HEK293 (cell line): Measurements from ENCODE around the gene ERICH6B.

Source experiments
- CTCF ChIA-PET: fragments of 350-600 bp; formaldehyde crosslinking; extraction: SDS; loops from one replicate; lab custom pipeline; 2021; ENCODE audit warnings: antibody characterized with exemption; lab: Yijun Ruan, JAX
- POLR2A ChIA-PET: fragments of 300-600 bp; formaldehyde crosslinking; extraction: SDS; loops from one replicate; lab custom pipeline; 2020; ENCODE audit warnings: antibody characterized with exemption, inconsistent platforms; lab: Yijun Ruan, JAX
- H3K27ac ChIP-seq: fragments of 200-500 bp; sonication (Bioruptor generic); 2 replicates; pipeline ENCODE4 v1.5.1; 2014; ENCODE audit warnings: low read depth, low read length, control low read depth, inconsistent platforms; ENCODE audit errors: extremely low read depth
- H3K36me3 ChIP-seq, 2 experiments: fragments of 200-500 bp in 1 of 2; sonication (Bioruptor generic) in 1 of 2; 1 replicate in 1 of 2; 2 replicates in 1 of 2; pipeline ENCODE4 v1.5.1; 2014 to 2017; ENCODE audit warnings: inconsistent platforms in 2 of 2, low read length in 2 of 2; ENCODE audit not compliant: control insufficient read depth in 2 of 2, insufficient read depth in 1 of 2
- H3K4me1 ChIP-seq: fragments of 200-500 bp; sonication (Bioruptor generic); 2 replicates; pipeline ENCODE4 v1.5.1; 2014; ENCODE audit warnings: mild to moderate bottlenecking, low read length, inconsistent platforms; ENCODE audit not compliant: control insufficient read depth, insufficient read depth
- H3K4me3 ChIP-seq: 2 replicates; pipeline ENCODE4 v1.5.1; 2011; ENCODE audit warnings: low read depth, mild to moderate bottlenecking, control low read depth, low read length, moderate library complexity
- H3K9me3 ChIP-seq: fragments of 200-500 bp; sonication (Bioruptor generic); 2 replicates; pipeline ENCODE4 v1.5.1; 2014; ENCODE audit warnings: low read depth, low read length, inconsistent platforms; ENCODE audit not compliant: control insufficient read depth, insufficient read depth
- GLIS2 ChIP-seq: fragments of 450-650 bp; formaldehyde crosslinking; IDR thresholded peaks from 2 replicates; pipeline ENCODE4 v1.5.1; 2016; ENCODE audit warnings: missing biosample characterization, missing genetic modification characterization
- HOXD13 ChIP-seq: sonication (generic); formaldehyde crosslinking; IDR thresholded peaks from 2 replicates; pipeline ENCODE4 v1.8.0; 2022; ENCODE audit warnings: missing genetic modification reagents, borderline replicate concordance
- WT1 ChIP-seq: fragments of 450-650 bp; formaldehyde crosslinking; IDR thresholded peaks from 2 replicates; pipeline ENCODE4 v1.5.1; 2016; ENCODE audit warnings: missing biosample characterization, missing genetic modification characterization
- ZEB2 ChIP-seq: fragments of 450-650 bp; formaldehyde crosslinking; IDR thresholded peaks from 2 replicates; pipeline ENCODE4 v1.5.1; 2016; ENCODE audit warnings: missing biosample characterization, missing genetic modification characterization
- ZNF132 ChIP-seq: fragments of 450-650 bp; formaldehyde crosslinking; IDR thresholded peaks from 2 replicates; pipeline ENCODE4 v1.5.1; 2017; ENCODE audit warnings: missing biosample characterization, missing genetic modification characterization, borderline replicate concordance
- ZNF292 ChIP-seq: fragments of 450-650 bp; formaldehyde crosslinking; IDR thresholded peaks from 2 replicates; pipeline ENCODE4 v1.5.1; 2016; ENCODE audit warnings: low read depth, missing biosample characterization, missing genetic modification characterization, borderline replicate concordance
- ZNF561 ChIP-seq: fragments of 450-650 bp; IDR thresholded peaks from 2 replicates; pipeline ENCODE4 v1.5.1; 2018; ENCODE audit warnings: missing biosample characterization, missing genetic modification characterization, borderline replicate concordance
- ZNF596 ChIP-seq: fragments of 450-650 bp; IDR thresholded peaks from 2 replicates; pipeline ENCODE4 v1.5.0; 2018; ENCODE audit warnings: missing biosample characterization, mild to moderate bottlenecking, missing genetic modification characterization, moderate library complexity
- TF ChIP-seq, protein P1 (sequence below): fragments of 450-650 bp; formaldehyde crosslinking; IDR thresholded peaks from 2 replicates; pipeline ENCODE4 v1.5.1; 2016; ENCODE audit warnings: missing biosample characterization, missing genetic modification characterization, borderline replicate concordance
- TF ChIP-seq, protein P2 (sequence below): fragments of 450-650 bp; formaldehyde crosslinking; IDR thresholded peaks from 2 replicates; pipeline ENCODE4; 2016; ENCODE audit warnings: missing biosample characterization, missing genetic modification characterization
- TF ChIP-seq, protein P3 (sequence below): fragments of 450-650 bp; formaldehyde crosslinking; conservative IDR thresholded peaks from 2 replicates; pipeline ENCODE4 v1.5.1; 2016; ENCODE audit warnings: low read depth, missing biosample characterization, missing genetic modification characterization
- TF ChIP-seq, protein P4 (sequence below): fragments of 450-650 bp; formaldehyde crosslinking; IDR thresholded peaks from 2 replicates; pipeline ENCODE4 v1.5.1; 2017; ENCODE audit warnings: missing biosample characterization, missing genetic modification characterization
- TF ChIP-seq, protein P5 (sequence below): fragments of 450-650 bp; formaldehyde crosslinking; IDR thresholded peaks from 2 replicates; pipeline ENCODE4 v1.5.1; 2016; ENCODE audit warnings: missing biosample characterization, missing genetic modification characterization, low read depth
- TF ChIP-seq, protein P6 (sequence below): fragments of 450-650 bp; formaldehyde crosslinking; IDR thresholded peaks from 2 replicates; pipeline ENCODE4 v1.5.1; 2016; ENCODE audit warnings: missing biosample characterization, missing genetic modification characterization

ERICH6B gene

DNA sequence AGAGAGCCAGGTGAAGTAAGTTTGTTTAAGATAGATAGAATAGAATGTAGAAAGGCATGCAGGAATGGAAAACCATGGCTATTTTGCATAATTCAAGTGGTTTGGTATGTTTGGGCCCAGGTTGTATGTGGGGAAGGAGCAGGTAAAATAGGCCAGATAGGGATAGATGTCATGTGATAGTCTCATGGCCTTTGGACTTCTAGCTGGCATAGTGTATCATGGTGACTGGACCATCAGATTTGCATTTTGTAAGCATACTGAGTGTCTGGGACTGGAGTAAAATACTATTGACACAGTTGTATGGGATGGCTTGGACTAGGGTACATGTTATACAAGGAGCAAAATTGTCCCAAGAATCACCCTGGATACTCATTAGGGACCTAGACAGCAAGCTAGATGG is 111.9 kb downstream of the ERICH6B start (continued):
- TF ChIP-seq, protein P1, sequence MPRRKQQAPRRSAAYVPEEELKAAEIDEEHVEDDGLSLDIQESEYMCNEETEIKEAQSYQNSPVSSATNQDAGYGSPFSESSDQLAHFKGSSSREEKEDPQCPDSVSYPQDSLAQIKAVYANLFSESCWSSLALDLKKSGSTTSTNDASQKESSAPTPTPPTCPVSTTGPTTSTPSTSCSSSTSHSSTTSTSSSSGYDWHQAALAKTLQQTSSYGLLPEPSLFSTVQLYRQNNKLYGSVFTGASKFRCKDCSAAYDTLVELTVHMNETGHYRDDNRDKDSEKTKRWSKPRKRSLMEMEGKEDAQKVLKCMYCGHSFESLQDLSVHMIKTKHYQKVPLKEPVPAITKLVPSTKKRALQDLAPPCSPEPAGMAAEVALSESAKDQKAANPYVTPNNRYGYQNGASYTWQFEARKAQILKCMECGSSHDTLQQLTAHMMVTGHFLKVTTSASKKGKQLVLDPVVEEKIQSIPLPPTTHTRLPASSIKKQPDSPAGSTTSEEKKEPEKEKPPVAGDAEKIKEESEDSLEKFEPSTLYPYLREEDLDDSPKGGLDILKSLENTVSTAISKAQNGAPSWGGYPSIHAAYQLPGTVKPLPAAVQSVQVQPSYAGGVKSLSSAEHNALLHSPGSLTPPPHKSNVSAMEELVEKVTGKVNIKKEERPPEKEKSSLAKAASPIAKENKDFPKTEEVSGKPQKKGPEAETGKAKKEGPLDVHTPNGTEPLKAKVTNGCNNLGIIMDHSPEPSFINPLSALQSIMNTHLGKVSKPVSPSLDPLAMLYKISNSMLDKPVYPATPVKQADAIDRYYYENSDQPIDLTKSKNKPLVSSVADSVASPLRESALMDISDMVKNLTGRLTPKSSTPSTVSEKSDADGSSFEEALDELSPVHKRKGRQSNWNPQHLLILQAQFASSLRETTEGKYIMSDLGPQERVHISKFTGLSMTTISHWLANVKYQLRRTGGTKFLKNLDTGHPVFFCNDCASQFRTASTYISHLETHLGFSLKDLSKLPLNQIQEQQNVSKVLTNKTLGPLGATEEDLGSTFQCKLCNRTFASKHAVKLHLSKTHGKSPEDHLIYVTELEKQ = no peak
- no peak for TF ChIP-seq ZNF132
- TF ChIP-seq HOXD13 (CRISPR knock-in tag) = no peak
- no peak for TF ChIP-seq ZNF596 (tag by site-specific recombination)

DNA sequence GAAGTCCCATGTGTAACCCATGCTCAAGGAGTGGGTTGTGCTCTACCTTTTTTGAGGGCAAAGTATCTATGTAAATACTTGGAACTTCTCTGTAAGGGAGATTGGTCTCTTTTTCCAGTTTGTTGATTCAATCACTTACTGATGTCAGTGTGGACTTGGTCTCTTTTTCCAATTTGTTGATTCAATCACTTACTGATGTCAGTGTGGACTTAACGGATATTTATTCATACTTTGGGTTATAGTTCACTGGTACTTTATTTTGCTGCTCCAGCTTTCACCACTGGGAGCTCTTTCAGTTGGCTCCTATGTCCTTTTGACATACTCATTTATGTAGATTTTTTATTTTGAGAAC is 114.4 kb downstream of the ERICH6B start:
- CTCF ChIA-PET = no interaction called here
- POLR2A ChIA-PET = no interaction called here
- Histone ChIP-seq H3K4me3 (no peak overlapping the region), H3K9me3 (no peaks in the 10 kb centered on the region; the same call in 1 of the 2 replicates), H3K36me3 (peaks cover 28 to 46% of the 10 kb centered on the region in 2 experiments), H3K27ac (no peak overlapping the region), H3K4me1 (no peaks in the 10 kb centered on the region)
- TF ChIP-seq, protein P2, sequence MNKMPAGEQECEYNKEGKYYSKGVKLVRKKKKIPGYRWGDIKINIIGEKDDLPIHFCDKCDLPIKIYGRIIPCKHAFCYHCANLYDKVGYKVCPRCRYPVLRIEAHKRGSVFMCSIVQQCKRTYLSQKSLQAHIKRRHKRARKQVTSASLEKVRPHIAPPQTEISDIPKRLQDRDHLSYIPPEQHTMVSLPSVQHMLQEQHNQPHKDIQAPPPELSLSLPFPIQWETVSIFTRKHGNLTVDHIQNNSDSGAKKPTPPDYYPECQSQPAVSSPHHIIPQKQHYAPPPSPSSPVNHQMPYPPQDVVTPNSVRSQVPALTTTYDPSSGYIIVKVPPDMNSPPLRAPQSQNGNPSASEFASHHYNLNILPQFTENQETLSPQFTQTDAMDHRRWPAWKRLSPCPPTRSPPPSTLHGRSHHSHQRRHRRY (tag by site-specific recombination) = no peak
- TF ChIP-seq ZEB2 (tag by site-specific recombination) = 0 out of 2 replicates have a peak, but pooled peaks have one; percentile 2

DNA sequence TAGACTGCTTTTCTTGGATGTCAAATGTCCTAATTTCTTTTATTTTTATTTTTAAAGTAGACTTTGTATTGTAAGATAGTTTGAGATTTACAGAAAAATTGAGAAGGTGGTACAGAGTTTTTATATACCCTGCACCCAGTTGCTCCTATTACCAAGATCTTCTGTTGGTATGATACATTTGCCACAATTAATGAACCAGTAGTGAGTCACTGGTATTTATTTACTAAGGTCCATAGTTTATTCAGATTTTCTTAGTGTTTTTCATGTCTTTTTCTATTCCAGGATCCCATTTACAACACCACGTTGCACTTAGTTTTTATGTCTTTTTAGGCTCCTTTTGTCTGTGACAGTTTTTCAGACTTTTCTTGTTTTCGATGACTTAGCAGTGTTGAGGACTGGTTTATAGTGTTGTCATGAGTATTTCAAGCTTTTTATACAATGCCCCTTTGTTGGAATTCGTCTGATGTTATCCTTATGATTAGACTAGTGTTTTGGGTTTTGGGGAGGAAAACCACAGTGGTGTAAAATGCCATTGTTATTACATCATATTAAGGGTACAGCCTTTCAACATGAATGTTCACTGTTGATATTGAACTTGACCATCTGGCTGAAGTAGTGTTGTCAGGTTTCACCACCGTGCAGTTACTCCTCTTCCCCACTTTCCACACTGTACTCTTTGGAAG is 114.9 kb downstream of the ERICH6B start:
- H3K27ac ChIP-seq = no peak overlapping the region
- ChIA-PET POLR2A (no interaction called here), CTCF (interaction anchor here (0.7 kb wide), 2 partner anchors 11 to 86 kb away, joined by 3 read pairs; no protein-coding TSS in a partner anchor)
- H3K4me3 ChIP-seq = no peak overlapping the region
- no peaks in the 10 kb centered on the region for H3K4me1 ChIP-seq
- H3K9me3 ChIP-seq = no peaks in the 10 kb centered on the region; the same call in 1 of the 2 replicates
- H3K36me3 ChIP-seq = peaks cover 25 to 44% of the 10 kb centered on the region in 2 experiments
- TF ChIP-seq ZNF561 (tag by site-specific recombination) (no peak), WT1 (tag by site-specific recombination) (peak; percentile 46), ZEB2 (tag by site-specific recombination) (0 out of 2 replicates have a peak, but pooled peaks have one; percentile 19), GLIS2 (no peak), ZNF292 (tag by site-specific recombination) (no peak)
- TF ChIP-seq, protein P3, sequence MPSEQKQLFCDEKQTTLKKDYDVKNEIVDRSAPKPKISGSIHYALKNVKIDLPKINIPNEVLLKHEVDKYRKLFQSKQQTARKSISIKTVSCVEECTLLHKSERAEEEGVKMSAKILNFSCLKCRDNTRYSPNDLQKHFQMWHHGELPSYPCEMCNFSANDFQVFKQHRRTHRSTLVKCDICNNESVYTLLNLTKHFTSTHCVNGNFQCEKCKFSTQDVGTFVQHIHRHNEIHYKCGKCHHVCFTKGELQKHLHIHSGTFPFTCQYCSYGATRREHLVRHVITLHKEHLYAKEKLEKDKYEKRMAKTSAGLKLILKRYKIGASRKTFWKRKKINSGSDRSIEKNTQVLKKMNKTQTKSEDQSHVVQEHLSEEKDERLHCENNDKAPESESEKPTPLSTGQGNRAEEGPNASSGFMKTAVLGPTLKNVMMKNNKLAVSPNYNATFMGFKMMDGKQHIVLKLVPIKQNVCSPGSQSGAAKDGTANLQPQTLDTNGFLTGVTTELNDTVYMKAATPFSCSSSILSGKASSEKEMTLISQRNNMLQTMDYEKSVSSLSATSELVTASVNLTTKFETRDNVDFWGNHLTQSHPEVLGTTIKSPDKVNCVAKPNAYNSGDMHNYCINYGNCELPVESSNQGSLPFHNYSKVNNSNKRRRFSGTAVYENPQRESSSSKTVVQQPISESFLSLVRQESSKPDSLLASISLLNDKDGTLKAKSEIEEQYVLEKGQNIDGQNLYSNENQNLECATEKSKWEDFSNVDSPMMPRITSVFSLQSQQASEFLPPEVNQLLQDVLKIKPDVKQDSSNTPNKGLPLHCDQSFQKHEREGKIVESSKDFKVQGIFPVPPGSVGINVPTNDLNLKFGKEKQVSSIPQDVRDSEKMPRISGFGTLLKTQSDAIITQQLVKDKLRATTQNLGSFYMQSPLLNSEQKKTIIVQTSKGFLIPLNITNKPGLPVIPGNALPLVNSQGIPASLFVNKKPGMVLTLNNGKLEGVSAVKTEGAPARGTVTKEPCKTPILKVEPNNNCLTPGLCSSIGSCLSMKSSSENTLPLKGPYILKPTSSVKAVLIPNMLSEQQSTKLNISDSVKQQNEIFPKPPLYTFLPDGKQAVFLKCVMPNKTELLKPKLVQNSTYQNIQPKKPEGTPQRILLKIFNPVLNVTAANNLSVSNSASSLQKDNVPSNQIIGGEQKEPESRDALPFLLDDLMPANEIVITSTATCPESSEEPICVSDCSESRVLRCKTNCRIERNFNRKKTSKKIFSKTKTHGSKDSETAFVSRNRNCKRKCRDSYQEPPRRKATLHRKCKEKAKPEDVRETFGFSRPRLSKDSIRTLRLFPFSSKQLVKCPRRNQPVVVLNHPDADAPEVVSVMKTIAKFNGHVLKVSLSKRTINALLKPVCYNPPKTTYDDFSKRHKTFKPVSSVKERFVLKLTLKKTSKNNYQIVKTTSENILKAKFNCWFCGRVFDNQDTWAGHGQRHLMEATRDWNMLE = 0 out of 2 replicates have a peak, but pooled peaks have one; percentile 19
- TF ChIP-seq, protein P4, sequence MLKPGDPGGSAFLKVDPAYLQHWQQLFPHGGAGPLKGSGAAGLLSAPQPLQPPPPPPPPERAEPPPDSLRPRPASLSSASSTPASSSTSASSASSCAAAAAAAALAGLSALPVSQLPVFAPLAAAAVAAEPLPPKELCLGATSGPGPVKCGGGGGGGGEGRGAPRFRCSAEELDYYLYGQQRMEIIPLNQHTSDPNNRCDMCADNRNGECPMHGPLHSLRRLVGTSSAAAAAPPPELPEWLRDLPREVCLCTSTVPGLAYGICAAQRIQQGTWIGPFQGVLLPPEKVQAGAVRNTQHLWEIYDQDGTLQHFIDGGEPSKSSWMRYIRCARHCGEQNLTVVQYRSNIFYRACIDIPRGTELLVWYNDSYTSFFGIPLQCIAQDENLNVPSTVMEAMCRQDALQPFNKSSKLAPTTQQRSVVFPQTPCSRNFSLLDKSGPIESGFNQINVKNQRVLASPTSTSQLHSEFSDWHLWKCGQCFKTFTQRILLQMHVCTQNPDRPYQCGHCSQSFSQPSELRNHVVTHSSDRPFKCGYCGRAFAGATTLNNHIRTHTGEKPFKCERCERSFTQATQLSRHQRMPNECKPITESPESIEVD = peak; percentile 86
- TF ChIP-seq, protein P5, sequence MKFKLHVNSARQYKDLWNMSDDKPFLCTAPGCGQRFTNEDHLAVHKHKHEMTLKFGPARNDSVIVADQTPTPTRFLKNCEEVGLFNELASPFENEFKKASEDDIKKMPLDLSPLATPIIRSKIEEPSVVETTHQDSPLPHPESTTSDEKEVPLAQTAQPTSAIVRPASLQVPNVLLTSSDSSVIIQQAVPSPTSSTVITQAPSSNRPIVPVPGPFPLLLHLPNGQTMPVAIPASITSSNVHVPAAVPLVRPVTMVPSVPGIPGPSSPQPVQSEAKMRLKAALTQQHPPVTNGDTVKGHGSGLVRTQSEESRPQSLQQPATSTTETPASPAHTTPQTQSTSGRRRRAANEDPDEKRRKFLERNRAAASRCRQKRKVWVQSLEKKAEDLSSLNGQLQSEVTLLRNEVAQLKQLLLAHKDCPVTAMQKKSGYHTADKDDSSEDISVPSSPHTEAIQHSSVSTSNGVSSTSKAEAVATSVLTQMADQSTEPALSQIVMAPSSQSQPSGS = 0 out of 2 replicates have a peak, but pooled peaks have one; percentile 7
- TF ChIP-seq, protein P6, sequence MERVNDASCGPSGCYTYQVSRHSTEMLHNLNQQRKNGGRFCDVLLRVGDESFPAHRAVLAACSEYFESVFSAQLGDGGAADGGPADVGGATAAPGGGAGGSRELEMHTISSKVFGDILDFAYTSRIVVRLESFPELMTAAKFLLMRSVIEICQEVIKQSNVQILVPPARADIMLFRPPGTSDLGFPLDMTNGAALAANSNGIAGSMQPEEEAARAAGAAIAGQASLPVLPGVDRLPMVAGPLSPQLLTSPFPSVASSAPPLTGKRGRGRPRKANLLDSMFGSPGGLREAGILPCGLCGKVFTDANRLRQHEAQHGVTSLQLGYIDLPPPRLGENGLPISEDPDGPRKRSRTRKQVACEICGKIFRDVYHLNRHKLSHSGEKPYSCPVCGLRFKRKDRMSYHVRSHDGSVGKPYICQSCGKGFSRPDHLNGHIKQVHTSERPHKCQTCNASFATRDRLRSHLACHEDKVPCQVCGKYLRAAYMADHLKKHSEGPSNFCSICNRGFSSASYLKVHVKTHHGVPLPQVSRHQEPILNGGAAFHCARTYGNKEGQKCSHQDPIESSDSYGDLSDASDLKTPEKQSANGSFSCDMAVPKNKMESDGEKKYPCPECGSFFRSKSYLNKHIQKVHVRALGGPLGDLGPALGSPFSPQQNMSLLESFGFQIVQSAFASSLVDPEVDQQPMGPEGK = 0 out of 2 replicates have a peak, but pooled peaks have one; percentile 17
